ES-I3 (cell line): ENCODE measurements around the gene NKAIN2.
"Not testable (repeated sequence)": the region's sequence is repeated elsewhere in the genome, so short reads cannot be mapped to it uniquely, and the experiment has no call there.

ENCODE experiments used
- H3K36me3 ChIP-seq: 2 replicates; pipeline ENCODE4 v1.6.1; 2013; ENCODE audit warnings: mild to moderate bottlenecking, low read length, control low read depth, moderate library complexity; ENCODE audit not compliant: insufficient read depth
- H3K4me1 ChIP-seq: 2 replicates; pipeline ENCODE4 v1.6.1; 2013; ENCODE audit warnings: mild to moderate bottlenecking, control low read depth, low read length; ENCODE audit not compliant: insufficient read depth
- H3K9ac ChIP-seq: 2 replicates; pipeline ENCODE4 v1.6.1; 2013; ENCODE audit warnings: low read depth, mild to moderate bottlenecking, low read length, moderate library complexity
- H3K9me3 ChIP-seq: 2 replicates; pipeline ENCODE4 v1.6.1; 2013; ENCODE audit warnings: mild to moderate bottlenecking, low read length, moderate library complexity; ENCODE audit not compliant: control insufficient read depth, insufficient read depth

The NKAIN2 gene

GRCh38 chr6:124355146-124355545 lies 551.5 kb downstream of the NKAIN2 start:
- no peaks in the 10 kb centered on the region for H3K9me3 ChIP-seq
- no peak overlapping the region for H3K9ac ChIP-seq
- H3K36me3 ChIP-seq: no peaks in the 10 kb centered on the region
- H3K4me1 ChIP-seq: no peaks in the 10 kb centered on the region; the same call in 1 of the 2 replicates

DNA sequence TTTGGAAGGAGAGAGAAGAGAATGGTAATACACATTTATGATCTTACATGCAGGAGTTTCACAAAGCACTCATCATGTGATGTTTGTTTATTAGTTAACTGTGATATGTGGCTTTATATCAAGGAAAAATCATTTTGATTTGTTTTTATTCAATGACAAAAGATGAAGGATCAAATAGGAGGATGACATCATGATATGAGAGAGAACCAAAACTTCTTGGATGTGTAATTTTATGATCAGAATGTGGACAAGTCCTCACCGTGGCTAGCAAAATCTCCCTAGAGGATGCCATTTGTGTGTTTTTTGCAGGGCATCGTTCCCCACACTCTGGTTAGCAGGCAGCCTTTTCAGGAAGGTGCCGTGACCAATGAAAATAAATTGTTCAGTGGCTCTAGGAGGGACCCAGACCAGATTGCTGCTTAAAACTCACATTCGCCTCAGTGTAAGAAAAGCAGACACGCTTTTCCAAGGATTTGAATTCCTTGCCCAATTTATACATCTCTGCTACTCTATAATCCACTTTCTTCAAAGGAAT lies 552.7 kb downstream of the NKAIN2 start:
- Histone ChIP-seq H3K4me1 (no peaks in the 10 kb centered on the region; the same call in 1 of the 2 replicates), H3K9ac (no peak overlapping the region), H3K36me3 (no peaks in the 10 kb centered on the region), H3K9me3 (no peaks in the 10 kb centered on the region)

GRCh38 chr6:124356811-124357210 lies 553.1 kb downstream of the NKAIN2 start:
- Histone ChIP-seq H3K9ac (no peak overlapping the region), H3K9me3 (no peaks in the 10 kb centered on the region), H3K36me3 (no peaks in the 10 kb centered on the region), H3K4me1 (no peaks in the 10 kb centered on the region; the same call in 1 of the 2 replicates)

DNA sequence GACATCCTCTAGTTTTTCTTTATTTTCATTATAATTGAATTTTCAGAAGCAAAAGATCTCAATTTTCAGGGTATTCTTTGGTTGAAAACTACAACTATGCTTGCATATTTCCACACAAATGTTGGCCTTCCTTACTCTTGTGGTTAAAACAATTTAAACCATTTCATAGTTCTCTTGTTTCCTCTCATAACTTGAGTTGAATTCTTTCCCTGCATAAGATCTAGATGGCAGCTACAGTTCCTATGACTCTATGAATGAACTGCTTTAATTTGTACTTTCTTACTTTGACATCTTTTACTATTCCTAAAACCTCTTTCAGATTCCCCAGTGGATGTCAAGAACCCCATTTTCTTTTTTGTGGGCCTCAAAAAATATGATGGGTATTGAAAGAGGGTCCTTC lies 564.5 kb downstream of the NKAIN2 start:
- no peak overlapping the region for H3K9ac ChIP-seq

DNA sequence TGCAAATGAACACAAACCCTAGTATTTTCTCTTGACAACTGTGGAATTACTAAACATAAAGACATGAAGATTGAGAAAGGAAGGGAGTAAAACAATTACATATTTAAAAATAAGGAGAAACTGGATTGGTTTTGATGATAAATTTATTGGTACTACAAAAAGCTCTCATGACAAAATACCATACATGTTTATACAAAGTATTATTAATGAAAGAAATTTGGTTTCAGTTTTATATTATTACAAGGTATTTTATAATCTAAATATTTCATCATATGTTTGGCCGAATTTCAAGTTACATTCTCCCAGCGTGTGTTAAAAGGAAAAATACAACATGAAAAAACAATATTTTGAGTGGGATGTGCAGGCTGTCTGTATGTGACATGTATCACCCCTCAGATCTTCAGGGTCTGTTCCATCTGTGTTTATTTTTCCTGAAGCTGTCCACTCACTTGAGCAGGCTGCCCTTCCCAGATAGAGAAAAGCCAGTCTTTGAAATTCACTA lies 568.4 kb downstream of the NKAIN2 start:
- Histone ChIP-seq H3K9me3 (no peaks in the 10 kb centered on the region), H3K36me3 (no peaks in the 10 kb centered on the region), H3K9ac (no peak overlapping the region), H3K4me1 (no peaks in the 10 kb centered on the region)

More for the DNA sequence above, 564.5 kb downstream of the NKAIN2 start:
- Histone ChIP-seq H3K36me3 (no peaks in the 10 kb centered on the region), H3K9me3 (no peaks in the 10 kb centered on the region), H3K4me1 (no peaks in the 10 kb centered on the region)

- no peaks in the 10 kb centered on the region for H3K9me3 ChIP-seq
- H3K9ac ChIP-seq: no peak overlapping the region
- no peaks in the 10 kb centered on the region for H3K4me1 ChIP-seq
- H3K36me3 ChIP-seq: no peaks in the 10 kb centered on the region
Measured at GRCh38 chr6:124373386-124373785, 569.7 kb downstream of the NKAIN2 start.

- H3K9me3 ChIP-seq: no peaks in the 10 kb centered on the region
- no peaks in the 10 kb centered on the region for H3K36me3 ChIP-seq
- no peaks in the 10 kb centered on the region for H3K4me1 ChIP-seq
Measured at GRCh38 chr6:124389127-124389526, 585.5 kb downstream of the NKAIN2 start.

DNA sequence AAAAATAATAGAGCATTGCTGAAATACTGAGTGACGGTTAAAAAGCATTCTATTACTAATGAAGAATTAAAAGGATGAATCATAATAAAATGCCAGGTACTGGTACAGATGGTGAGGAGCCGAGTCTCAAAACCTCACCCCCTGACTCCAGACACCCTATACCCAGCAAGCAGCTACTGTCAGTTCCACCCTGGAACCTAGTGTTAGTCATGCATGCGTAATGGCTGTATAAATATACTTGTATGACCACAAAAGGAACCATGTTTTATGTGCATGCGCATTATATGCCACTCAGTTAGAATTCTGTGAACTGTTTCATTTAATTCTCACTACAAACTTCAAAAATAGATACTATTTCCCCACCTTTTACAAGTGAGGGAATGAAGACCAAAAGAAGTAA lies 589.9 kb downstream of the NKAIN2 start:
- Histone ChIP-seq H3K9me3 (no peaks in the 10 kb centered on the region), H3K9ac (no peak overlapping the region), H3K36me3 (no peaks in the 10 kb centered on the region), H3K4me1 (no peaks in the 10 kb centered on the region)

More at GRCh38 chr6:124389127-124389526, 585.5 kb downstream of the NKAIN2 start:
- H3K9ac ChIP-seq: no peak overlapping the region

DNA sequence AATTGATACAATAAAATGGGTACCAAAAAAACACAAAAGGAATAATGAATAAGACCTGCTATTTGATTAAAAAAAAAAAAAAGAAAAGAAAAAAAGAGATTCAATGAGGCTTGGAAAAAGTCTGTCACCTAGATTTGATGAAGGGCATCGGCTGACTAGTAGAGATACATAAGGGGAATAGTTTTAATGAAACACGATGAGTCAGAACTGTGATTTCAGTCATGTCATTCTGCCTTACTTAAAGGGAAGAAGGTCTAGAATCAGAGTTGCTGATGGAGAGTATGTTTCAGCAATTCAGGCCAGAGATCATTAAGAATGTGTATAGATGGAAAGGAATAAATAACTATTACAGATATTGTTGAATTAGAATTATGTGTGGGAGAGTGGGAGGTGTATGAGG lies 592.7 kb downstream of the NKAIN2 start:
- H3K36me3 ChIP-seq: no peaks in the 10 kb centered on the region
- no peak overlapping the region for H3K9ac ChIP-seq
- H3K4me1 ChIP-seq: no peaks in the 10 kb centered on the region
- H3K9me3 ChIP-seq: no peaks in the 10 kb centered on the region

- Histone ChIP-seq H3K9me3 (no peaks in the 10 kb centered on the region), H3K9ac (no peak overlapping the region), H3K36me3 (no peaks in the 10 kb centered on the region), H3K4me1 (no peaks in the 10 kb centered on the region)
Measured at GRCh38 chr6:124400261-124400999, 596.8 kb downstream of the NKAIN2 start.

GRCh38 chr6:124410425-124410824 lies 606.8 kb downstream of the NKAIN2 start:
- H3K36me3 ChIP-seq, H3K9me3 ChIP-seq, H3K9ac ChIP-seq, H3K4me1 ChIP-seq: not testable (repeated sequence)

GRCh38 chr6:124412657-124413056 lies 609.0 kb downstream of the NKAIN2 start:
- not testable (repeated sequence) for H3K36me3 ChIP-seq, H3K9ac ChIP-seq, H3K4me1 ChIP-seq, H3K9me3 ChIP-seq

DNA sequence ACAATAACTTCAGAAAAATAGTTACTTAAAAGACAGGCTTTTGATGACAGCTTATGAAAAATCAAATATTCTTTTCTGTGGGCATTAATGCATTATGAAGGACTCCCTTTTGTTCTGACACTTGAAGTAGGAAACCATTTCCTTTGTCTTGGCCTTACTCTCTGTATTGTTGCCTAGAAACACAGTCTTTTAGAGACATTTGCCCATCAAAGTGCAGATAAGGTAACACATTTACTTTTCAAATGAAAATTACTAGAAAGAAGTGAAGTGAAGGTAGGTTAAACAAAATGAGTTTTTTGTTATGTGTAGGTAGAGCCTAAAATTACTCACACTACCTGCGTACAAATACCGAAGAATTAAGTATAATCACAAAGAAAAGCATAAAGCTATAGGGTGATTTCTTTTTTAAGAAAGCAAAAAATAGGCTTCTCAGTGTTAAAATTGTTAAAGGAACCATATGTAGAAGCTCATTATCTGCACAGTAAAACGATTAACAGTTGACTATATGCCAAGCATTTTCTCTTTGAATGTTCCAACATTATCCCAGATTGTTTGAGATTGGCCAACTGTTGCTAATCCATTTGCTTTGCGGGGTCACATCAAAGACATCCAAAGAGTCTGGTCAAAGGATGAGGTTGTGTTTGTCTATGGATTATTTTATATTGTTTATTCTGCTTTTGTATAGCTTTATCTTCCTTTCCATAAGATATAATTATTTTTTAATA lies 616.6 kb downstream of the NKAIN2 start:
- no peaks in the 10 kb centered on the region for H3K36me3 ChIP-seq

GRCh38 chr6:124423621-124424020 lies 620.0 kb downstream of the NKAIN2 start:
- Histone ChIP-seq H3K9ac (no peak overlapping the region), H3K9me3 (no peaks in the 10 kb centered on the region), H3K36me3 (no peaks in the 10 kb centered on the region), H3K4me1 (no peaks in the 10 kb centered on the region)

More for the DNA sequence above, 616.6 kb downstream of the NKAIN2 start:
- Histone ChIP-seq H3K9me3 (no peaks in the 10 kb centered on the region), H3K9ac (no peak overlapping the region), H3K4me1 (no peaks in the 10 kb centered on the region)
